EL (cell line): ENCODE results near the gene NT5C3A.
"Not testable (repeated sequence)": the region's sequence is repeated elsewhere in the genome, so short reads cannot be mapped to it uniquely, and the experiment has no call there.

Experiments used
- DNase-seq: peaks from one replicate; pipeline ENCODE4 v3.0.0-alpha.2; 2016

NT5C3A gene

GRCh38 chr7:33062023-33062781, at the start of gene NT5C3A:
NT5C3A (minus strand) TSS chr7:33062776; CDS start chr7:33062705, 71 bp downstream.
- peak; percentile 46 for DNase-seq

GRCh38 chr7:33111614-33112013, 49.0 kb upstream of the NT5C3A start:
- no peak for DNase-seq

GRCh38 chr7:33109758-33110238, 47.2 kb upstream of the NT5C3A start:
- peak; percentile 50 for DNase-seq

- DNase-seq: peak; percentile 70
Observed at GRCh38 chr7:33109005-33109757, 46.6 kb upstream of the NT5C3A start, which contains the start of gene RP9. RP9 (minus strand) TSS chr7:33109404; CDS start chr7:33109372, 32 bp downstream.

- peak; percentile 29 for DNase-seq
Observed at GRCh38 chr7:33108554-33109004, 46.0 kb upstream of the NT5C3A start.

GRCh38 chr7:33107136-33108066, 44.8 kb upstream of the NT5C3A start:
- peak; percentile 66 for DNase-seq

- DNase-seq: no peak
Observed at GRCh38 chr7:33101906-33102305, 39.3 kb upstream of the NT5C3A start.

GRCh38 chr7:33100770-33101169, 38.2 kb upstream of the NT5C3A start:
- no peak for DNase-seq

GRCh38 chr7:33099154-33099940, 36.8 kb upstream of the NT5C3A start:
- DNase-seq: no peak

- not testable (repeated sequence) for DNase-seq
Observed at GRCh38 chr7:33094745-33095275, 32.2 kb upstream of the NT5C3A start.

GRCh38 chr7:33093266-33093665, 30.7 kb upstream of the NT5C3A start:
- no peak for DNase-seq

GRCh38 chr7:33091641-33092191, 29.1 kb upstream of the NT5C3A start:
- no peak for DNase-seq

GRCh38 chr7:33091111-33091531, 28.5 kb upstream of the NT5C3A start:
- peak; percentile 60 for DNase-seq

- DNase-seq: no peak
Observed at GRCh38 chr7:33089142-33089541, 26.6 kb upstream of the NT5C3A start.

GRCh38 chr7:33087858-33088257, 25.3 kb upstream of the NT5C3A start:
- DNase-seq: no peak

- DNase-seq: no peak
Observed at GRCh38 chr7:33087356-33087755, 24.8 kb upstream of the NT5C3A start.

GRCh38 chr7:33079763-33080690, 17.5 kb upstream of the NT5C3A start:
- DNase-seq: no peak

GRCh38 chr7:33079096-33079495, 16.5 kb upstream of the NT5C3A start:
- DNase-seq: no peak

- no peak for DNase-seq
Observed at GRCh38 chr7:33076737-33077136, 14.2 kb upstream of the NT5C3A start.
